Stimulated activated CD4-positive, alpha-beta T cell treated with anti-CD3 and anti-CD28 coated beads, Interleukin-4, amount 100 ng/mL, for 48 hours (primary cell): ENCODE results near the gene ZC3H6.
"Not testable (repeated sequence)": the region's sequence is repeated elsewhere in the genome, so short reads cannot be mapped to it uniquely, and the experiment has no call there.

Experiments used
- DNase-seq, 2 donors: peaks; one replicate each; pipeline ENCODE4 v3.0.0-alpha.2; 2020; ENCODE audit warnings: low read depth in 2 of 2

Gene ZC3H6

GRCh38 chr2:112277596-112278220, 2.3 kb downstream of the ZC3H6 start:
- no peak for DNase-seq

- not testable (repeated sequence) for DNase-seq
Measured at GRCh38 chr2:112282066-112282465, 6.7 kb downstream of the ZC3H6 start.

DNA sequence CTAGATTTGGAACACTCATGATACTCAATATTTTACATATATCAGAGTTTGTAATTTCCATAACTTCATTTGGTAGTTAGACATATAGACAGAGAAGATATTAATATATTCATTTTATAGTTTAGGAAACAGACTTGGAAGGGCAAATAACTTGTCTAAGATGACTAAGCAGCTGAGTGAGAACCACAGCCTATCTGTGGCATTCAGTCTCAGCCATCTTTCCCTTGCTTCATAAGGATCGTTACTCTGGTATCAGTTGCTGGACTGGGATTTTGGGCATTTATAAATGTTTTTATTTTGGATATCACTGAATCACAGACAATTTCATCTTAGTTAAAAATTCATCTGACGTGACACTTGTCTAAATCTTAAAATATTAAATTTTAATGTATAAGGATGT, 8.1 kb downstream of the ZC3H6 start:
- DNase-seq, result not testable (repeated sequence)

- DNase-seq, result no peak
Measured at GRCh38 chr2:112290088-112290487, 14.7 kb downstream of the ZC3H6 start.

DNA sequence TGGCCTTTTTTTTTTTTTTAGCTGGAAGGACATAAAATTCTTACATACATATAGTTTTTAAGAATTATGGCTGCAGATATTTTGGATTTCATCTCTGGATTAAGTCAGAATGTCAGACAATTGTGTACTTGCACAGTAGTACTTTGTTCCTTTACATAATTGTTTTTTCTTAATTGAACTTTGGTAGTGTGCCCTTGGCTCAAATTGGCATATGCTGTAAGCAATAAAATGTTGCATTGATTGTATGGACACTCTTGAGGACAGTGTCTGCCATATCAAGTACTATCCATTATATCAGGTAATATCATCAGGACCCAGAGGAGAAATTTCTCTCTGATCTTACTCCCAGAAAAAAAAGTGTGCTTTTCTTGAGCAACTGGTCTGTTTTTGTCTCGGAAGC, 15.3 kb downstream of the ZC3H6 start:
- DNase-seq, result no peak

- DNase-seq, result no peak
Measured at GRCh38 chr2:112293636-112294401, 18.4 kb downstream of the ZC3H6 start.

- DNase-seq, result no peak
Measured at GRCh38 chr2:112295407-112296078, 20.1 kb downstream of the ZC3H6 start.

DNA sequence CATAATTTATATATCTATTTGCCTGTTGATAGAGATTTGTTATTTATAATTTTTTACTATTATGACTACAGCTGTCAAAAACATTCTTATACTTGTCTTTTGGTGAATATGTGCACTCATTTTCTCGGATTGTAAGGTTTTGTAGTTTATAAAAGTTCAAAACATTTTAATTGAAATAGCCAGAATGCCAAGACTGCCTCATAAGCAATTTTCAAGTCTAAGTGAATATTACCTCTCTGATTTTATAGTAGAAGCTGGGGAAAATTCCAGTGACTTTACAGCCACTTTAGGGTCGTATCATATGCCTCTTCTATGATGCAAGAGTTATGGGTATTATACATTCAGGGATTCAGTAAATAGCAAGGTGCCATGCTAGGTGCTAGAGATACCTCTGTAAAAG, 21.0 kb downstream of the ZC3H6 start:
- DNase-seq, result no peak

DNA sequence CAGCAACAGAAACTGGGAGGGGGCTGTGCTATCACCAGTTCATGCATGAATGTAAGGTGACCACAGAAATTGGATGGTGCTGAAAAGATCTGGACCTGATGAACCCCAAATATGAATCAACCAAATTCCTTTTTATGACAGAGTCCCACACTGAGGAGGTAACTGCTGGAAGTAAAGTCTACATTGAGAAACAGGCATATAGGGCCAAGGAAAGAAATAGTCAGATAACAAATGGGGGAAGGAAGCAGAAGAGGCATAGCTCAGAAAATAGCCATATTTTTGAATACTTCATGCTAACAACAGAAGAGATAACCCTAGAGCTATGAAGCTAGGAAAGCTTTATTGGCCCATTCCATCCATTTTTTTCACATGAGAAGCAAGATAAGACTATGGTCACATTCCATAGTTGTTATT, 25.8 kb downstream of the ZC3H6 start:
- no peak for DNase-seq

DNA sequence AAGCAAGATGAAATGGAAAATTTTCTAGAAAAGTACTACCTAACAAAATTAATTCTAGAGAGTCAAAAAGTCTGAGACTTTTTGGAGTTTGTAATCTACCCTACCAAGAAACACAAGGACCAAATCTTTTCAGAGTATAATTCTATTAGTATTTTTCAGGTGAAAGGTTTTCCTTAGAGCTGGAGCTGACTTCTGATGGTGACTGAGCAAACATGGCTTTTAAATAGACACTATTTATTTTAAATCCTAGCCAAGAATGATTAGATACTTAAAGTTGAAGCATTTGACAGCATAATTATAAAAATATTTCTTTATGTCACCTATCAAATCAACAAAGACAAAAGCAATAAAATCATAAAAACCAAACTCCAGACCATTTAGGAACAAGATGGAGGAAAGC, 26.6 kb downstream of the ZC3H6 start:
- no peak for DNase-seq

DNA sequence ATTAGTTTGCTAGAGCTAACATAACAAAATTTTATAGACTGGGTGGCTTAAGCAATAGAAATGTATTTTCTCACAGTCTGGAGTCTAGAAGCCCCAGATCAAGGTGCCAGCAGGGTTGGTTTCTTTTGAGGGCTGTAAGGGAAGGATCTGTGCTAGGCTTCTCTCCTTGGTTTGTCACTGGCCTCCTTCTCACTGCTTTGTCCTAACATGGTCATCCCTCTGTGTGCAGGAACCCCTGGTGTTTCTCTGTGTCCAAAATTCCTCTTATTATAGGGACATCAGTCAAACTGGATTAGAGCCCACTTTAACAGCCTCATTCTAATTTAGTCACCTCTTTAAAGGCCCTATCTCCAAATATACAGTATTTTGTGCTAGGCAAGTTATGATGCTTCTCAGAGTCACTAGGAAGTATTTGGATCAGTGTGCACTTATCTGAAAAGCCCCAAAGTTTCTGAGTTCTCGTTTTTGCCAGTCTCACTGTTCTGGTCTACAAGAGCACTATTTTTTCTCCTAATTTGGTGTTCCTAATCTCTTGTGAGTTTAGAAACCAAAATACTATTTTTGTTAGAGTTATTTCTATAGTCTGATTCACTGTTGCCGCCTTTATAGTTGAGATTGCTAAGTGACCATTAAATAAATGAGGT, 29.0 kb downstream of the ZC3H6 start:
- no peak for DNase-seq

- no peak for DNase-seq
Measured at GRCh38 chr2:112305132-112305531, 29.7 kb downstream of the ZC3H6 start.

DNA sequence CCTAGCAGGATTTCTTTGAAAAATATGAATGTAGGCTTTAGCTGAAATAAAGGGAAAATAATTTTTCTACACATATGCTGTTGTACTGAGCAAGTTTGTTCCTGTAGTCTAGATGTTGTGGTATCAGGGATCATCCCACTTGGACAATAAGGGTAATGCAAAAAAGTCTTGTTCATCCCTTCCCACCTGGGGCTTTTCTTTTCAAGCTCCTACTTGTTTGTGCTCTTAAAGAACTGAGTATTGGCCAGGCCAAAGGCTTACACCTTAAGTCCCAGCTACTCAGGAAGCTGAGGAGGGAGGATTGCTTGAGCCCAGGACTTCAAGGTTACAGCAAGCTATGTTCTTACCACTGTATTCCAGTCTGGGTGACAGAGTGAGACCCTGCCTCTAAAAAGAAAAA, 35.5 kb downstream of the ZC3H6 start:
- no peak for DNase-seq

- DNase-seq, result no peak
Measured at GRCh38 chr2:112311932-112312331, 36.5 kb downstream of the ZC3H6 start.

- no peak for DNase-seq
Measured at GRCh38 chr2:112312821-112313220, 37.4 kb downstream of the ZC3H6 start.

GRCh38 chr2:112314856-112315255, 39.5 kb downstream of the ZC3H6 start:
- DNase-seq, result no peak

GRCh38 chr2:112317303-112318158, 42.1 kb downstream of the ZC3H6 start:
- no peak for DNase-seq

GRCh38 chr2:112318515-112318914, 43.1 kb downstream of the ZC3H6 start:
- no peak for DNase-seq

GRCh38 chr2:112321375-112322320, 46.3 kb downstream of the ZC3H6 start:
- no peak for DNase-seq

- no peak for DNase-seq
Measured at GRCh38 chr2:112322919-112323318, 47.5 kb downstream of the ZC3H6 start.
